GM13976 (cell line): ENCODE data around the gene TTLL6.
A peak's percentile ranks its signal among the peaks of the same experiment; 100 is the strongest.

Source experiments
- DNase-seq: peaks from one replicate; pipeline ENCODE4 v3.0.0; 2012; ENCODE audit warnings: low spot score
- CTCF ChIP-seq: IDR thresholded peaks from 2 replicates; pipeline ENCODE4 v1.5.1; 2012; ENCODE audit warnings: borderline replicate concordance, mild to moderate bottlenecking; ENCODE audit not compliant: insufficient read depth; ENCODE audit errors: extremely low read depth, missing control alignments, control extremely low read depth
- in situ Hi-C: fragments of 300-500 bp; cut with MboI; formaldehyde crosslinking; loops from one replicate; pipeline ENCODE4 v1.12.0; 2022; ENCODE audit warnings: low sequenced_read_pairs, mixed read lengths, inconsistent platforms; ENCODE audit not compliant: unreplicated experiment

Gene TTLL6

DNA sequence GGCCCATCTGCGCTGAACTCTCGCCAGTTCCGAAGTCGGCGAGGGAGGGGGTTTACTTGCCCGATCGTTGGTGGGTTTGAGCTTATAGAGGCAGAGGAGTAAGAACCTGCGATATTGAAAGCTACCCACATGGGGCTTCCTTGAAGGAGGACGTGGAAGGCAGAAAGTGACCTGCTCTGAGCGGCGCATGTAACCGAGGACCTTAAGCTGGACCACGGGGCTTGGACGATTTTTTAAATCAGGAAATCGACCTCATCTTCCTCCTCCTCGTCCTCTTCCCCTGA lies 92.1 kb downstream of the TTLL6 start:
- no peak for TF ChIP-seq CTCF
- in situ Hi-C loops: loop anchor here (5.0 kb wide), 1 partner anchor 72 kb away; no protein-coding TSS in a partner anchor
- no peak for DNase-seq

GRCh38 chr17:48724251-48725003 lies 92.6 kb downstream of the TTLL6 start:
- TF ChIP-seq CTCF: peak; percentile 76
- DNase-seq: peak; percentile 80
- in situ Hi-C loops: loop anchor here (5.0 kb wide), 1 partner anchor 73 kb away; no protein-coding TSS in a partner anchor

GRCh38 chr17:48723423-48724250 lies 93.4 kb downstream of the TTLL6 start:
- no peak for TF ChIP-seq CTCF
- no peak for DNase-seq
- in situ Hi-C loops: no loop called here

DNA sequence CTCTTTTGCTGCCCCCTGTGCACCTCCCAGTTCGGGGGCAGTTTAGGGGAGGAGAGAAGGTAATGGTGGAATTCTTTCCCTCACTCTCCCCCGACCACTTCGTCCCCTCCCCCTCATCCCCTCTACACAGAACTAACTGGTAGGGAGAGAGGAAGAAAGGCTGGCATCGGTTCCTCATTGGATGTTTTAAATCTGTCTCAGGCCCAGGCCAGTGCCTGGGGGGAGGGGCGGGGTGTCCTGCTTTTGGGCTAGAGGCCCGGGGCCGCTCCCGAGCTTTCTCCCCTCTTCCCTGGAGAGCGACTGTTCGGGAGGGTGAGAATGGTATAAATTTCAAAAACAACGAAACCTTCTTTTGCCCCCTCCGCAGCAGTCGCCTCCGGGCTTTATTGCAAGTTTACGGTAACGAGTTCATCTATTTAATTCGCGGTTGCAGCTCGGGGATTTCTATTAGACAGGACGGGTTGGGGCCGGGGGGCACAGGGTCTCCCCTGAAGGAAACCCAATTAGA lies 94.1 kb downstream of the TTLL6 start, which contains the start of gene PRAC2:
PRAC2 (plus strand) TSS at position 271 of the 508 bp plus-strand sequence. CDS start 1,226 bp downstream, outside the sequence.
- in situ Hi-C loops: no loop called here
- no peak for DNase-seq
- no peak for TF ChIP-seq CTCF

- TF ChIP-seq CTCF: no peak
- no peak for DNase-seq
- in situ Hi-C loops: no loop called here
These were observed 94.7 kb downstream of the TTLL6 start, which contains the start of gene PRAC1 for GRCh38 chr17:48722201-48722907. PRAC1 (minus strand) TSS chr17:48722518; CDS start chr17:48722392, 126 bp downstream.

GRCh38 chr17:48721009-48721402 lies 96.0 kb downstream of the TTLL6 start:
- DNase-seq: no peak
- no peak for TF ChIP-seq CTCF
- in situ Hi-C loops: no loop called here
